GM04503 (cell line): ENCODE results near the gene SMPX.
A peak's percentile ranks its signal among the peaks of the same experiment; 100 is the strongest.

ENCODE experiments used
- DNase-seq: peaks from one replicate; pipeline ENCODE4 v3.0.0-alpha.2; 2012; ENCODE audit warnings: low read depth

SMPX gene

DNA sequence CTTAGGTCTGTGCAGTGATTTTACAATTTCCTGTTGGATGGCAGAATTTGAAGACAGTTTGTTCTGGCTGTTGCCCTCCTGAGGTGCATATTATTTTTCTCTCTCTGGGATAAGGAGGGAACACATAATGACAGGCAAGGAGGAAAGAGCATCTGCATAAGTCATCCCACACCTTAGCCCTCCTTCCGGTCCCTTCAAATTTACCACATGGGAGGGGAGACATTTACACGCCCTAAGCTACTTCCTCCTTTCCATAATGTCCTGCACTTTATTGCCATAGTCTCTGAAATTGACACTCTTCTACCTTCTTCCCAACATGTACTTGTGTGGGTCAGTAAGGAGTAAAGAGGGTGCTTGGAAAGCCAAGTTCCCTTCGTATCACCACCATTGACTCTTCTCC, 13.9 kb downstream of the SMPX start:
- no peak for DNase-seq

DNA sequence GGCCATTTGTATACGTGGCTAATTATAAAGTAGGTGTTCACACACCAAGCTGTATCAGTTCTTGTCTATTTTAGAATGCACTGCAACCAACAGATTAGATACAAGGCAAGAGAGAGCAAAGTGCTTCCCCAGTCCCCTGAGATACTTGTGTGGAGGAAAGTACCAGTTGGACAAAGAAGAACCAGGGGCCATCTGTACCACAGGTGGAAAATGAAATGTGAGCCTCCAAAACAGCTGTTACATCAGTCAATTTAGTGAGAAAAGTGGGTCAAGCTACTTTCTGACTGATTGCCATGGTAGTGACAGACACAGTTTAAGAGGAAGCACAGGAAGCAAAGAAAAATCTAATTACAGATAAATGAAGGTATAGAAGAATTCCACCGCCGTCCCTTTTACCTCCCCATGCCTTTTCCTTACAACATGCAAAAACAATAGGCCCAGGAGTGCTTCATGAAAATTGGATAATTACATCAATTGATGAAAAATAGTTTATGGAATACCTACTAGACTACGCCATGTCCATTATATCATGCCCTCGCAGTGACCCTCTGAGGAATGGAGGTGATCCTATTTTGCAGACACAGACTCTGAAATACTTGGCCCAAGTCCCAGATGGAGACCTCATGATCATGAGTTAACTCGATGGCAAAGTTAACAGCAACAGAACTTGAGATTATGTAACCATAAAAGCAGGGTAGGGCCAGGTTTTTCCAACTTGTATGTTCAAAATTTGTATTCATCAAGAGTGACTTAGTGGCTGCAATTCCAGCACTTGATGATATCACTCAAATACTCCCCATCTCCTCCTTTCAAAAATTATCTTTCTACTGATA, 15.8 kb downstream of the SMPX start:
- no peak for DNase-seq

DNA sequence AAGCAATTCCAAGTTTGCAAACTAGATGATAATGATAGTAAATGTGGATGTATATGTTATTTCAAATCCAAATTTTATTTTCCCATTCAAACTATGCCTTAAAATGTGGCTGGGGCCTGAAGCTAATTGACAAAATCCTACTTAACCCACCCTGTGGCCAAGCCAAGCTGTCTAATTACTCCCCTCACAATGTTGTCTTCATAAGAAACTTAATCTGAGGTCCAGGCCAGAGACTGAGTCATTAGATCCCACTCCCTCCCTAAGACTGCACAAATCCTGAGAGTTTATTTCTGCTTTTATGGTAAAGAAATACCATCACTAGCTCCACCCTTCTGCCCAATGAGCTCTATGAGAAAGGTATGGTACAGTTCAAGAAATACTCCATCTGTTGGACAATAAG, 16.6 kb downstream of the SMPX start:
- DNase-seq, result no peak

DNA sequence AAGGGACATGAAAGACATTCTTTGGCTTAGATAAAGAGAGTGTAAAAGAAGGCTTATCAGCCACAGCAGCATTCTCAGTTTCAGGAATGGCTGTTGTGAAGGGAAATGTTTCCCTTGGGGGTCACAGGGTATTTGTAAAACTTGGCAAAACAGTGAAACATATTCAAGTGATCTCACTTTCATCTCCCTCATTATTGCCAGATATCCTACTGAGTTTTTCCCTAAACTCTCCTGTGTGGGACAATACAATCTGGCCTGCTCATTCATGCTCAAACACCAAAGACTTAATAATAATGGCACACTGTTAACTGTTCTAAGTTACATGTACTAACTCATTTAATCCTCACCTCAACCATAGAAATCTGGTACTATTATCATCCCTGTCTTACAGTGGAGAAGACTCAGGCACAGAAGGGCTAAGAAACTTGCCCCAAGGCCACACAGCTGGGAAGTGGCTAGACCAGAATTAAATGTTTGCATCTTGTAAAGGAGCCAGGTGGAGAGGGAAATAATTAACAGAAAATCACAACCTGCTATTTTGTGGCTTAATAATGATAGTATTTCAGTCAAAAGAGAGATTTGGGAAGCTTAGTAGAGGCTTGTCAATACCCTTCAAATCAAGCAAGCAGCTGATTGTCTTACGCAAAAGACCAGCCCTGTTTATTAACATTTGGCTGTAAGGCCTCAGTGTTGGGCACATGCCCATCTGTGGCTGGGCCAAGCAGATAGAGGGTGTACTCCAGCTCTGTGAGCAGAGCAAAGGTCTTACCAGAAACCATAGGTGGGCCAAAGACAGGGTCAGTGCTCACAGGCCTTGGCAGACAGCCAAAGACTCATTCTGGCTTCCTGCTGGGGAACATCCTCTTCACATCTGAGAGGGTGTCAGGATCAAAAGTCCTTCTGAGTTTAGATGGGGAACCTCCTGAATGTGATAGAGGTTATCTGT, 17.3 kb downstream of the SMPX start:
- no peak for DNase-seq

DNA sequence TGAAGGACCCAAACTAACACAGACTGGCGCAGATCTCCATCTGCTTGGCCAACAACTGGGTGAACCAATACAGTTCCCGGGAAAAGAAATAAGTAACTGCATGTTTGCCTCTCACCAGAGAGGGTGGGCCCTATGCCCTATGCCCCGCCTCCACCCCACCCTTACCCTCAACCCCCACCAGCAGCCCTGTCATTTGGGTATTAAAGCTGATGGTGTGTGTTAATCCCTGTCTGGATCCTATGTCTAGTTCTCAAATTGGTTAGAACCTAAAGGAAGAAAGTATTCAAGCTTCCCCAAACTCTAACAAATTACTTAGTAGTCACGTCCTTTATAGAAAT, 19.0 kb downstream of the SMPX start:
- DNase-seq, result no peak

DNA sequence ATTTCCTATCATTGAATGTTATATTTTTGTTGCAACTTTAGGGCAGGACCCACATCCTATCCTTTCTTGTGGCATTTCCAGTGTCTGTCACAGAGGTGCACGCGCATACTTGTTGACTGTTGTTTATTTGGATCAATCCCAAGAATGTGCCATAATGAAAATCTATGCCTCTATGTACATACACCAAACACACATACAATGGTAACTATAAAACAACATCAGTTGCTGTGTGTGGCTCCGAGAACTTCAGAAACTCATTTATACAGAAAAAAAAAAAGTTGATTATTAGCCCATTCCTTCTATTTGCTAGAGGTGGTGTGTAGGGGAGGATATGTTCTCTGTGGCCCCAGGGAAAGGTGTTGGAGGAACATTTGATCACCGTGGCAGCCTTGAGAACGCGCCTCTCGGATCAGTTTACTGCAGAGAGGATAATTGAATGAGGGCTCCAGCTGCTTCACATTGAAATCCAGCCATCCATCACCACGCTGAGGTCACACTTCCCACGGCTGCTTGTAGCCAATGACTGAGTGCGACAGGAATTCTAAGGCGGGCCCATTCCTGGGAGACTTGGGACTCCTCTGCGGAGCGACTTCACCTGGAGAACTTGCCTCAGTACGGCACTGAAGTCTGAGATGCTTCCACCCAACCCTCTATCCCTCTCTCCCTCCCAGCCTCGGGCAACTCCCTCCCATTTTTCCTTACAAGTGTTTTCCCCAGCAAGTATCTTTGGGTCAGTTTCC, 19.5 kb downstream of the SMPX start:
- no peak for DNase-seq

DNA sequence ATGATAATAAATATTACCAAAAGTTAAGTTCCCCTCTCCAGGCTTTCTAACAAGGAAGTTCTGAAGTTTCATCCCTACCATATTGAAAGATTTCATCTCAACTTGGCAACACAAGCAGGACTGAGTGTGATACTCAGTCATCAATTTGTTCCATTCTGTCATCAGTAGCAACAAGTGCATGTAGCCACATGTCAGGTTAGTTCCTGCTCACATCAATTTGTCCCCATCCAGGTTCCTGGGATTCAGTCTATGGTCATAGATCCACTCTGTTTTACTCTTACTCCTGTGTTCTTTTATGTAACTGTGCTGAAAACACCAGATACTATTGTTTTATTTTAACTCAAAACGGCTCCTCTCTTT, 22.2 kb downstream of the SMPX start:
- no peak for DNase-seq

DNA sequence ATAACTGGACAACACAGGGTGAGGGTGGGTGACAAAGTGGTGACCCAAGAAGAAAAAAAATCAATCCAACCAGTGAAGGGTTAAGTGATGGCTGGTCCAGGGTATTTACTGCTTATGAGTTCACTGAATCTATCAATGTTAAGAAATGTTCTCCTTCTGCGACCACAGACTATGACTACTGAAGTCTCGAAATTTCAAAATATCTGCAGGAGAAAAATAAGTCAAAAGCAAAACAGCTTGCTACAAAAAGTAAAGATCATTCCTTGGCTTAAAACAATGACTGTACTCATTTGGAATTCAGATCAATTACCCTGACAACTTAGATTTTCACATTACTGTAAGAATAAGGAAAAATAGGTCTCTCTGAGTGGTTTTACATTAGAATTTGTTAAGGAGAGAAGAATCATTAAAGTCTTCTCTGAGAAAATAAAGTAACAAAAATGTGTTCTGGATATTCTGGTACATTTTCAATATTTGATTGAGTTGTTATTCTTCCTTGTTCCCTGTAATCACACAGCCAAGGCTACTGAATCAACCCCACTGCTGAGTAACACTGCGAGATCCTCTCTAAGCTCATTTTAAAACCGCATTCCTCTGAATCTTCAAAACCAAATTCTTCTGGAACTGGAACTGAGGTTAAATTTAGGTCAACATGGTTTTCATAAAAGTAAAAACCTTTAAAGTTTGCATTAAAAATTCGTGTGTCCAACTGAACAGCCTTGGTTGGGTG, 22.7 kb downstream of the SMPX start:
- DNase-seq, result peak; percentile 9

DNA sequence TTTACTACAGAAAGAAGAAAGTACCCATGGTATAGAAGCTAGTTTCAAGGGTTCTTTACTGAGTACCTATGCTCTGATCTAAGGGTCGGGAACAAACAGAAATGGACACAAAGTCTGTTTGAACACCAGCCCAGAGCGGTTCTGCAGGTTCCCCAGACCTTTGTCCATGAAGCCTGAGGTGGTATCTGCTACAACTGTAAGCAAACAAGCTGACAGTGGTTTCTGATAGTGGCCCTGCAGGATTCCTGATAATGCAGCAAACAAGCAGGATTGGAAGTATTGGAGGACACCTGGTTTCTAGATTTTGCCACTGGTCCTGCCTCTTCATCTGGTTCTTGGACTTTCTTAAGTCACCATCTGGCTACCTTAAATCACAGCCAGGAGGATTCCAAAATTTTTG, 23.7 kb downstream of the SMPX start:
- DNase-seq, result no peak

DNA sequence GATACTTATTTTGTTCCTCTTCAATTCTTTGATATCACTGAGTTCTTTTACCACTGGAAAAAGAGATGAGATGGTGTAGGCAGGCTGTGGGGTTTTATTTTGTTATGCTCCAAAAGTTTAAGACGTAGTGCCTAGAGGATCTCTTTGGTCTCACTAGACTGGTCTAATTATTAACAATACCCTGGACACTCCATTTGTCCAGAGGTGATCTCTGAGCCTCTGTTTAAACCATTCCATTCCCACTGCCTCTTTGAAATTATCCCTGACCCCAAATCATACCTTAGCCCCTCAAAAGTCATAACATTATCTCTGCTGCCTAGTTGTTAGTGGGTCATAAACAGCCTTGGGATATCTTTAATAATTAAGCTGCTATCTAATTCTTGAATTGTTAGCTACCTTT, 24.2 kb downstream of the SMPX start:
- DNase-seq, result no peak

DNA sequence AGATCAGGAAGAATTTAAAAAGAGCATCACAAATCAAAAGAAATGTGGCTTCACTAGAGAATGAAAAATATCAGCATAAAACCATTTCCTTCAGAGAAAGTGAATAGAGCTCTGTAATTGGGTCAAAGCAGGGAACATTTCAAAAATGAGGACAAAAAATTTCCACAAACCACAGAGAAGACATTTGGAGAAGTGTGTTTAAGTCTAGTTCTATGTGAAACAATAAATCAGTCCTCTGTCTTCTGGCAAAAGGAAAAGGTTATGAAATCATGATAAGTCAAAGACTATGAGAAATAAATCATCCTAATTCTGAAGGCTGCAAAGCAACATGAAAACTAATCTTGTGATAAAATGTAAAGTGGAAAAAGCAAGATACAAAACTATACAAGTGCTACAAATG, 27.9 kb downstream of the SMPX start:
- DNase-seq, result no peak

DNA sequence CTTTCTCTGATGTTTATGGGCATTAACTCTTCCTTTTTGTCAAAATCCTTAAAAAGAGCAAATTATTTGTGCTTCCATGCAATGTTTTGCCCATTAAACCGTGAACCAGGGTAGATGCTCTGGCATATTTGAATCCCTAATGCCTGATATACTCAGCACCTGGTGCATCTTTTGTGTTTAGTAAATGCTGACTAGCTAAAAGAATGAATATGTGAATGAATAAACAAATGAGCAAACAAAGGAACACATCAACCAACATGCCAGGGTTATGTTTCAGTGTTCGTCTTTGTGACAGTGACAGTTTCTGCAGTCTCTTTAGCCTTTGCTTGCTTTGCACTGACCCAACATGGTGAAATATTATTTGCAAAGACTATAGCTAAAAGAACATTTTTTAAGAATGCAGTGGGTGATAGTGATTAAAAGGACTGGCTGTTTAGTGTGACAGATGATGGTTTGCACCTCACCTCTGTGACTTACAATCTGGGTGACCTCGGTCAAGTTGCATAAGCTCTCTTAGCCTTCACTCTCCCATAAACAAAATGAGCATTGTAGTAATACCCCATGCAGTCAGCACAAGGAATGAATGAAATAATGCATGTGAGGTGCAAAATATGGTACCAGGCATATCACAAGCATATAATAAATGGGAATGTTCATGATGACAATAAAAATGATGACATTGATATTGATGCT, 29.5 kb downstream of the SMPX start:
- DNase-seq, result no peak

DNA sequence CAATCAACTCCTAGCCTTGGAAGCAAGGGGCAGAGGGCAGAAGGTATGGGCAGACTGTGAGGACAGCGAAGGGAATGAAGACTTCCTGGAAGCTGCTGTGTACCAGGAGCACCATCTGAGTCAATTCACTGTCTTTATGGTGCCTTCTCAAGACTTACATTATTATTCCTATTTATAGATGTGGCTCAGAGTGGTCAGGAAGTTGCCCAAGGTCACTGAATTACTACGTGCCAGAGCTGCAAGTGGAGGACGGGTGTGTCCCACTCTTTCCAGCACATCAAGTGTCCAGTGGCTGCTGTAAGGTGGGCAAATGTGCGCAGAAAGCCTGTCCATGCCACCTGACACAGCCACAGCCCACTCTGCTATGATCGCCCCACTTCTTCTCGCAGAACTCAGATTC, 32.0 kb downstream of the SMPX start:
- no peak for DNase-seq

DNA sequence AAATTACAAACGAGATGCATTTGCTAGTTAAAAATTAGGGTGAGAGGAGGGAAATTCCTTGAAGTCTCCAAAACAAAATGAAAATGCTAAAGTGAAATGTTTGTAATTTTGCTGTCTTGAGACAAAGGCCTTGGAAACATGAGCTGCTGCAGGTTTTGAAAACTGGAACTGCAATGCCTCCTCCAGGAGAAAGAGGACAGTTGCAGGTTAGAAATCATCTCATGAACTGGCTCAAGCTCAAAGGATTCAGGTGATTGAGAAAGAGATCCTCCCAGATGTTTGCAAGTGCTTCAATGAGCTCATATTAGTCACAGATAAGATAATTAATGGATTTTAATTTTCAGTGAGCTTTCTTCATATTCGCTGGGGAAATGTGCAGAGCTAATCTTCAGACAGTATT, 32.4 kb downstream of the SMPX start:
- no peak for DNase-seq

DNA sequence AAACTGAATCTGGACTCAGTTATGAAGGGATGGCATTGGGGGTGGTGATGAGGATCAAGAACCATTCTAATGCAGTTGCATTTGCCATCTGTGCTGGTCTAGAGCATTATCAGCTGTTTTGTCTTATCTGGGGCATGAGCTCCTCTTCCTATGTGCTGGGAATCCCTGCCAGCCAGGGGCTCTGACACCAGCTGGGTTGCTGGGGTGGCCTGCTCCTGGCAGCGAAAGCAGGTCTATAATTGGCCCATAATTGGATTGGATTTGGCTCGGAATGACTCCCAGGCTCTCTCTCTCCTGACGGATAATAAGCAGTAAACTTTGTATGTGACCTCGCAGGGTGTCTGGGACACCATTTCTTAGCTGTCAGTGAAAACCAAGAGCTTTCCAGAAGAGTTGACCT, 34.1 kb downstream of the SMPX start:
- no peak for DNase-seq

DNA sequence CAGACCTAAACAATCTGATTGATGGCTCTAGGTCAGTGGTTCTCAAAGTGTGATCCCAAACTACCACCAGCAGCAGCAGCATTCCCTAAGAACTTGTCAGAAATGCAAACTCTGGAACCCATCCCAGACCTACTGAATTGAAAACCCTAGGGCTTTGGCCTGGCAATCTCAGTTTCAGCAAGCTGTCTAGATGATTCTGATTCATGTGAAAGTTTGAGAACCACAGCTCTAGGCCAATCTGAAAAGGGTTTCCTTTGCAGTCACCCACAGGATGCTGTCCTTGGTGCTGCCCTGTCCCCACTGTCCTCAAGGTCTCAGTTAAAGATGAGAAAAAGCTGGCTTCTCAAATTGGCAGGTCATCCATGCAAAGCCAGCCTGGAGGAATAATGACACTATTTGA, 34.8 kb downstream of the SMPX start:
- no peak for DNase-seq

DNA sequence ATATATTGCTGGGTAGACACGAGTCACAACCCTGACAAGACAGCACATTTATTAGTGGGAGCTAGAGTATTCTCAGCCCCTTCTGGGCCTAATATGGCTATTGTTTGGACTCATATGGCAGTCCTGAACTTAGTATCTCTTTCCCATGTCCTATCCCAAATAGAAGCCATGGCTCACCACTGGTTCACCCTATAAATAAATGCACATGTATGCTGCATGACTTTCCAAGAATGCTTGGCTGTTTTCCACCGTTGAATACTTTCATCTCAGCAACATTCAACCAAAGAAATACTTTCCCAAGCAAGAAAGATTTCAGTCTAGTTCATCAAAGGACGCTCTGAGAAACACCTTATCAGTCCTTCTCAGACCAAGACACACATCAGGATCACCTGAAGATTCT, 36.7 kb downstream of the SMPX start:
- DNase-seq, result no peak

DNA sequence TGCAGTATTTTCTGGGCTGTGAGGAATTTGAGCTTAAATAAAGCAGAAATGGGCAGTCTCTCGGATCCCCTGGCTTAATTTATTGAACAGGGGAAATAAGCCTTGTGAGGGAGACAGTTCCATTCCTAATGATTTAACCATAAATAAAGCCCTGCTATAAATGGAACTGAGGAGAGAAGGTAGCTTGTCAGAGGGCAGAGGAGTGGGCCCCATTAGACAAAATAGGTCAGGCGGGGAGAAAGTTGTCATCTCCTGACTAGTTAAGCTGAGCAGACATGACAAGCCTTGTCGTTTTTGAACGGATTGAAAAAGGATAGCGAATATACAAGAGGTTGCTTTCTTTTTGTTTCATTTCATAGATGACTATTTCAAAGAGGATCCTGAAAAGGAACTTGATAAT, 39.3 kb downstream of the SMPX start:
- no peak for DNase-seq

DNA sequence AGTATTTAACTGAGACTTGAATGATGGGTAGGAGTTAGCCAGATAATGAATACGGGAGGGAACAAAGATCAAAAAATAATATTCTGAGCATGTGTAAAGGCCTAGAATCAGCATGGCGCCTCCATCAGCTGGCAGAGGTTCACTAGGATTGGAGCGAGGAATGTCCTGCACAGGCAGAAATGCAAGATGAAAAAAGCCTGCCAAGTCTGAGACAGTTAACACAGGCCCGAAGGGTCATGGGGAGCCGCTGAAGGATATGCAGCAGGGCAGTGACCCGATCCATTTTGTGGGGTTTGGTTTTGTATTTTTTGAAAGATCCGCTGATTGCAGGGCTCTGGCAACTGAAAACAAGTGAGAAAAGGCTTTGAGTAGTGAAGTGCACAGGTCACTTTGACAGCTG, 40.1 kb downstream of the SMPX start:
- DNase-seq, result no peak

DNA sequence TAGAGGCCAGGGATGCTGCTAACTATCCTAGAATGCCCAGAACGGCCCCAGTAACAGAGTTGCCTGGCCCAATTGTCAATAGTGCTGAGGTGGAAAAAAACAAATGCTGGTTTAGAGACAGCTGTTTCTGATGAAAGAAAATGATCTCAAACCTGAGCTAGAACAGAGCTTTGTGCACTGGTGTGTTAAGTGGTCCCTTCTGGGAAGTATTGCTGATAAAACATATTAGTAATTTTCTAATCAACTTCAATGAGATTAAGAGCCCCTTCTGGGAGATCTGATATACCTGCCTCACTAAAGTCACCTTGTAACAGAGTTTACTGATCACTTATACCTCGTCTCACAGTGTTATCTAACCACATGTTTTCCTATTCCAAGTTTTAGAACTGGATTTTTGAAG, 42.1 kb downstream of the SMPX start:
- no peak for DNase-seq

DNA sequence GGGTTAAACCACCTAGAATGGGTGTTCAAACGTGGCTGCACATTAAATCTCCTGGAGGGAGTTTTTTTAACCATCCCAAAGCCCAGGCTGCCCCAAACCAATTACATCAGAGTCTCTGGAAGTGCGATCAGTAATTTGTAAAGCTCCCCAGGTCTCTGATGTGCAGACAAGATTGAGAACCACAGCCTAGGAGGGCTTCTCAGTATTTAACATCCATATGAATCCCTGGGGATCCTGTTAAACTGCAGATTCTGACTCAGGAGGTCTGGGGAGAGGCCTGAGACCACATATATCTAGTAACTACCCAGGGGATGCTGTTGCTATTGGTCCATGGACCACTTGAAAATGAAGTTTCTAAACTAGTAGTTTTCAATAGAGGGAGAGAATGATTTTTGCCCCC, 42.6 kb downstream of the SMPX start:
- no peak for DNase-seq

DNA sequence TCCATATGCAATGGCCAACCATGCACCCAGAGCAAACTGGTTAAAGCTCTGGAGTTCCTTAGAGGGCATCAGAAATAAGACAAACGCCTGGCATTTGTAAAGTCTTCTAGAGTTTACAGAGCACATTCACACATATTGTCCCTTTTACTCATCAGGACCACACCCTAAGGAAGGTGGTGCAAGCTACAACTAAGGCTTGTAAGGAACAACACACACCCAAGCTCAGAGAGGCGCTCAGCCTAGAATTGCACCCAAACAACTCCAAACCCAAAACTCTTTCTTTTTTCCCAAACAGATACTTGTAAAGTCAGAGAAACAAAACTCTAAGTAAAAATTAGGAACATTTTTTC, 46.1 kb downstream of the SMPX start:
- DNase-seq, result no peak
